Endothelial cell of umbilical vein (primary cell): ENCODE data around the gene ZNF331. TPM values are rescaled to one million over a fixed set of nuclear protein-coding genes. Genes with fewer than 3 reads are reported as not detected.

Source experiments
- BruUV-seq: library from RNA; stranded (reverse); fragments of 400-500 nt; replicated peaks from 2 replicates; lab custom pipeline; 2021; lab: Mats Ljungman, UMichigan
- CTCF ChIA-PET: fragments of 300-600, 350-600 bp; sonication (Branson Sonifier 250); formaldehyde crosslinking; loops from one replicate; lab custom pipeline; 2021; ENCODE audit warnings: antibody characterized with exemption, inconsistent platforms; lab: Charles Lee
- POLR2A ChIA-PET: fragments of 300-600, 350-600 bp; sonication (Branson Sonifier 250); formaldehyde crosslinking; loops from one replicate; lab custom pipeline; 2021; ENCODE audit warnings: antibody characterized with exemption, inconsistent platforms; lab: Charles Lee
- DNase-seq: peaks from one replicate; pipeline ENCODE4 v3.0.0-alpha.2; 2011; ENCODE audit warnings: low read depth, low spot score
- FAIRE-seq: peaks from 2 replicates; lab custom pipeline; 2011; peaks lifted over from hg19 to GRCh38; lab: Jason Lieb, UNC
- H2AFZ ChIP-seq: 2 replicates; pipeline ENCODE4 v1.6.0; 2012; ENCODE audit warnings: low read depth, low read length, control low read depth, inconsistent platforms
- H3K27ac ChIP-seq: 2 replicates; pipeline ENCODE4 v1.5.1; 2011; ENCODE audit warnings: low read depth, mild to moderate bottlenecking, control low read depth, low read length, moderate library complexity; ENCODE audit not compliant: insufficient read depth
- H3K27me3 ChIP-seq, 2 experiments: 2 replicates each; pipeline versions ENCODE4 v1.6.0 to v1.6.1; 2011; ENCODE audit warnings: low read length in 2 of 2, mixed read lengths in 1 of 2; ENCODE audit not compliant: control insufficient read depth in 2 of 2, insufficient read depth in 2 of 2
- H3K36me3 ChIP-seq, 2 experiments: 2 replicates in 1 of 2; 3 replicates in 1 of 2; pipeline ENCODE4 v1.5.1; 2011; ENCODE audit warnings: low read length in 2 of 2, mild to moderate bottlenecking in 1 of 2, moderate library complexity in 1 of 2; ENCODE audit not compliant: control insufficient read depth in 2 of 2, insufficient read depth in 2 of 2; ENCODE audit errors: extremely low read depth in 1 of 2
- H3K4me1 ChIP-seq: 3 replicates; pipeline ENCODE4 v1.5.1; 2011; ENCODE audit warnings: mild to moderate bottlenecking, low read length; ENCODE audit not compliant: control insufficient read depth, insufficient read depth; ENCODE audit errors: extremely low read depth
- H3K4me2 ChIP-seq: 2 replicates; pipeline ENCODE4 v1.6.1; 2011; ENCODE audit warnings: low read length, control low read depth, mixed read lengths; ENCODE audit not compliant: insufficient read depth
- H3K4me3 ChIP-seq, 3 experiments: fragments of 200-600 bp in 1 of 3; sonication (generic), shearing (Covaris generic) in 1 of 3; replicated peaks in 1 of 3; 2 replicates each; pipeline ENCODE4 v1.5.1; 2011 to 2016; ENCODE audit warnings: control low read depth in 3 of 3, low read length in 3 of 3, mild to moderate bottlenecking in 2 of 3, inconsistent platforms in 1 of 3, low read depth in 1 of 3, moderate library complexity in 1 of 3; ENCODE audit not compliant: insufficient read depth in 1 of 3
- H3K79me2 ChIP-seq: 2 replicates; pipeline ENCODE4 v1.6.0; 2012; ENCODE audit warnings: low read length, inconsistent platforms; ENCODE audit not compliant: control insufficient read depth, insufficient read depth
- H3K9ac ChIP-seq: replicated peaks from 2 replicates; pipeline ENCODE3; 2011; ENCODE audit warnings: low read length, control low read depth; ENCODE audit not compliant: insufficient read depth; ENCODE audit errors: extremely low read depth
- H3K9me1 ChIP-seq: replicated peaks from 3 replicates; pipeline ENCODE4 v1.6.0; 2011; ENCODE audit warnings: mild to moderate bottlenecking, low read length; ENCODE audit not compliant: control insufficient read depth, insufficient read depth; ENCODE audit errors: extremely low read depth
- H3K9me3 ChIP-seq: replicated peaks from 2 replicates; pipeline ENCODE4 v1.5.1; 2012; ENCODE audit warnings: low read length, inconsistent platforms; ENCODE audit not compliant: control insufficient read depth, insufficient read depth
- H4K20me1 ChIP-seq: replicated peaks from 2 replicates; pipeline ENCODE3; 2011; ENCODE audit warnings: mild to moderate bottlenecking, low read length; ENCODE audit not compliant: control insufficient read depth, insufficient read depth; ENCODE audit errors: extremely low read depth
- FOS ChIP-seq: IDR thresholded peaks from 2 replicates; pipeline ENCODE4 v1.6.1; 2011; ENCODE audit warnings: mild to moderate bottlenecking, low read length, moderate library complexity, borderline replicate concordance; ENCODE audit not compliant: insufficient read depth
- JUN ChIP-seq: IDR thresholded peaks from 2 replicates; pipeline ENCODE4 v1.6.1; 2011; ENCODE audit warnings: borderline replicate concordance, low read depth; ENCODE audit not compliant: insufficient read length, insufficient read depth
- MAX ChIP-seq: IDR thresholded peaks from 2 replicates; pipeline ENCODE4 v1.6.1; 2011; ENCODE audit not compliant: insufficient read depth, insufficient read length
- MYC ChIP-seq: IDR thresholded peaks from one replicate; pipeline ENCODE4 v1.6.1; 2011; ENCODE audit warnings: mild to moderate bottlenecking, low read depth, low read length
- POLR2AphosphoS5 ChIP-seq: IDR thresholded peaks from 2 replicates; pipeline ENCODE4 v1.6.1; 2012; ENCODE audit warnings: low read depth, mild to moderate bottlenecking, control low read depth, low read length, moderate library complexity; ENCODE audit not compliant: insufficient read depth
- dilution Hi-C: fragments of 300-500 bp; cut with MboI; formaldehyde crosslinking; loops from one replicate; pipeline ENCODE4 v1.15.0; 2019; ENCODE audit warnings: low sequenced_read_pairs; ENCODE audit not compliant: extremely low pct_ligation_motif_present
- intact Hi-C: fragments of 100-400 bp; cut with micrococcal nuclease; formaldehyde crosslinking; loops from one replicate; pipeline ENCODE4 v1.10.0; 2022
- polyA plus RNA-seq, 4 experiments: library from polyadenylated mRNA; depleted of rRNA in 3 of 4; stranded (reverse) in 3 of 4; unstranded in 1 of 4; fragments of >200 nt; gene quantifications; 2 replicates each; pipeline versions ENCODE4 v1.2.1 to v1.2.3, GENCODE V29; 2011 to 2012; ENCODE audit warnings: missing spikeins in 1 of 4
- total RNA-seq: library from RNA; stranded (reverse); gene quantifications from 2 replicates; pipeline ENCODE4 v1.2.3, GENCODE V29; 2021
- TF ChIP-seq, protein P1 (sequence below), 2 donors: IDR thresholded peaks; 1 replicate in 1 of 2; 2 replicates in 1 of 2; pipeline ENCODE4 v1.5.1; 2011; ENCODE audit warnings: low read length in 2 of 2, mild to moderate bottlenecking in 2 of 2, moderate library complexity in 2 of 2, control low read depth in 1 of 2, inconsistent platforms in 1 of 2, low read depth in 1 of 2; ENCODE audit not compliant: insufficient read depth in 1 of 2; ENCODE audit errors: extremely low read depth in 1 of 2

ZNF331 gene
- total and polyA plus RNA-seq, 2 donors (not counting 3 experiments of a cell fraction or from before 2014, with no cell fraction given): 6.2 to 11.2 TPM

GRCh38 chr19:53518716-53519115 is 19.2 kb upstream of the ZNF331 start:
- Histone ChIP-seq H2AFZ (no peak overlapping the region), H3K79me2 (peaks cover 5% of the 10 kb centered on the region), H3K4me2 (no peak overlapping the region), H3K36me3 (no peaks in the 10 kb centered on the region), H3K27me3 (no peaks in the 10 kb centered on the region), H3K9me3 (no peaks in the 10 kb centered on the region), H3K4me3 (no peak overlapping the region), H4K20me1 (no peaks in the 10 kb centered on the region), H3K4me1 (peaks cover 8% of the 10 kb centered on the region), H3K9me1 (no peaks in the 10 kb centered on the region), H3K9ac (no peak overlapping the region), H3K27ac (no peak overlapping the region)
- dilution Hi-C loops (no loop called here), intact Hi-C loops (loop anchor here (10.0 kb wide), 1 partner anchor 226 kb away; no protein-coding TSS in a partner anchor)
- no peak for FAIRE-seq
- BruUV-seq: no TSS peak
- POLR2A ChIA-PET: no interaction called here
- no peak for DNase-seq
- CTCF ChIA-PET: no interaction called here
- TF ChIP-seq MAX (no peak), POLR2AphosphoS5 (no peak), JUN (no peak), FOS (no peak), MYC (no peak)
- TF ChIP-seq, protein P1, sequence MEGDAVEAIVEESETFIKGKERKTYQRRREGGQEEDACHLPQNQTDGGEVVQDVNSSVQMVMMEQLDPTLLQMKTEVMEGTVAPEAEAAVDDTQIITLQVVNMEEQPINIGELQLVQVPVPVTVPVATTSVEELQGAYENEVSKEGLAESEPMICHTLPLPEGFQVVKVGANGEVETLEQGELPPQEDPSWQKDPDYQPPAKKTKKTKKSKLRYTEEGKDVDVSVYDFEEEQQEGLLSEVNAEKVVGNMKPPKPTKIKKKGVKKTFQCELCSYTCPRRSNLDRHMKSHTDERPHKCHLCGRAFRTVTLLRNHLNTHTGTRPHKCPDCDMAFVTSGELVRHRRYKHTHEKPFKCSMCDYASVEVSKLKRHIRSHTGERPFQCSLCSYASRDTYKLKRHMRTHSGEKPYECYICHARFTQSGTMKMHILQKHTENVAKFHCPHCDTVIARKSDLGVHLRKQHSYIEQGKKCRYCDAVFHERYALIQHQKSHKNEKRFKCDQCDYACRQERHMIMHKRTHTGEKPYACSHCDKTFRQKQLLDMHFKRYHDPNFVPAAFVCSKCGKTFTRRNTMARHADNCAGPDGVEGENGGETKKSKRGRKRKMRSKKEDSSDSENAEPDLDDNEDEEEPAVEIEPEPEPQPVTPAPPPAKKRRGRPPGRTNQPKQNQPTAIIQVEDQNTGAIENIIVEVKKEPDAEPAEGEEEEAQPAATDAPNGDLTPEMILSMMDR (IDR thresholded peaks at IDR 0.05; ENCODE audit: extremely low read depth in 1 of 2, insufficient read depth in 1 of 2, low read depth in 1 of 2, low read length in 2 of 2): no peak
